PC-9 (cell line): ENCODE data around the gene PXDN. TPM values are rescaled to one million over a fixed set of nuclear protein-coding genes. Genes with fewer than 3 reads are reported as not detected.
"Not testable (repeated sequence)": the region's sequence is repeated elsewhere in the genome, so short reads cannot be mapped to it uniquely, and the experiment has no call there.

Experiments used
- BruUV-seq: library from RNA; stranded (reverse); fragments of 400-500 nt; replicated peaks from 2 replicates; lab custom pipeline; 2021; lab: Mats Ljungman, UMichigan
- CTCF ChIA-PET: fragments of 300-600 bp; sonication (Branson Sonifier 250); formaldehyde crosslinking; loops from one replicate; lab custom pipeline; 2022; ENCODE audit warnings: antibody characterized with exemption; lab: Charles Lee
- POLR2A ChIA-PET: fragments of 300-600 bp; sonication (Branson Sonifier 250); formaldehyde crosslinking; loops from one replicate; lab custom pipeline; 2022; ENCODE audit warnings: antibody characterized with exemption; ENCODE audit not compliant: unreplicated experiment; lab: Charles Lee
- DNase-seq, 2 experiments: peaks; one replicate each; pipeline versions ENCODE4 v3.0.0 to v3.0.0-alpha.2; 2015 to 2022; ENCODE audit warnings: mixed read lengths in 1 of 2
- H2AFZ ChIP-seq: fragments of 200-600 bp; sonication (generic); 2 replicates; pipeline ENCODE4 v1.8.1; 2017; ENCODE audit warnings: antibody characterized with exemption
- H3F3A ChIP-seq: fragments of 200-600 bp; sonication (generic); 2 replicates; pipeline ENCODE4 v1.8.1; 2017; ENCODE audit warnings: antibody characterized with exemption, mild to moderate bottlenecking, low read depth; ENCODE audit not compliant: insufficient read depth
- H3K27ac ChIP-seq: fragments of 200-600 bp; sonication (generic); 2 replicates; pipeline ENCODE4 v1.6.1; 2016; ENCODE audit warnings: mixed run types
- H3K27me3 ChIP-seq: fragments of 200-600 bp; sonication (generic); 2 replicates; pipeline ENCODE4 v1.6.1; 2016; ENCODE audit warnings: low read depth, mixed run types; ENCODE audit not compliant: insufficient read depth
- H3K36me3 ChIP-seq: fragments of 200-600 bp; sonication (generic); 2 replicates; pipeline ENCODE4 v1.6.1; 2016; ENCODE audit warnings: low read depth, mixed run types
- H3K4me1 ChIP-seq: fragments of 200-600 bp; sonication (generic); replicated peaks from 2 replicates; pipeline ENCODE4 v1.6.1; 2016; ENCODE audit warnings: mixed run types; ENCODE audit not compliant: insufficient read depth
- H3K4me2 ChIP-seq: fragments of 200-600 bp; sonication (generic); 2 replicates; pipeline ENCODE4 v1.6.1; 2017; ENCODE audit warnings: mixed run types
- H3K4me3 ChIP-seq: fragments of 200-600 bp; sonication (generic); 2 replicates; pipeline ENCODE4 v1.6.1; 2016; ENCODE audit warnings: mixed run types
- H3K79me2 ChIP-seq: fragments of 200-600 bp; sonication (generic); 2 replicates; pipeline ENCODE4 v1.6.1; 2017; ENCODE audit warnings: low read depth, mixed run types
- H3K9me2 ChIP-seq: fragments of 200-600 bp; sonication (generic); 2 replicates; pipeline ENCODE4 v1.8.1; 2017; ENCODE audit warnings: mild to moderate bottlenecking; ENCODE audit not compliant: insufficient read depth
- H3K9me3 ChIP-seq: fragments of 200-600 bp; sonication (generic); 2 replicates; pipeline ENCODE4 v1.8.1; 2016; ENCODE audit warnings: low read depth; ENCODE audit not compliant: insufficient read depth
- H4K20me1 ChIP-seq: fragments of 200-600 bp; sonication (generic); 2 replicates; pipeline ENCODE4 v1.8.1; 2017; ENCODE audit not compliant: insufficient read depth
- EZH2 ChIP-seq: fragments of 200-600 bp; sonication (generic); IDR thresholded peaks from 2 replicates; pipeline ENCODE4 v1.8.0; 2017; ENCODE audit warnings: antibody characterized with exemption, low read depth
- intact Hi-C: fragments of 100-400 bp; cut with micrococcal nuclease; formaldehyde crosslinking; loops from one replicate; pipeline ENCODE4 v1.10.0; 2022; ENCODE audit not compliant: unreplicated experiment
- total RNA-seq: library from RNA; stranded (reverse); gene quantifications from 2 replicates; pipeline ENCODE4 v1.2.3, GENCODE V29; 2021
- TF ChIP-seq, protein P1 (sequence below): fragments of 200-600 bp; sonication (generic); conservative IDR thresholded peaks from 2 replicates; pipeline ENCODE4 v1.6.1; 2017; ENCODE audit warnings: mixed run types, antibody characterized with exemption, mild to moderate bottlenecking, moderate library complexity

Gene PXDN
- total RNA-seq, 1 experiment from 2014 or later = 91.1 TPM

DNA sequence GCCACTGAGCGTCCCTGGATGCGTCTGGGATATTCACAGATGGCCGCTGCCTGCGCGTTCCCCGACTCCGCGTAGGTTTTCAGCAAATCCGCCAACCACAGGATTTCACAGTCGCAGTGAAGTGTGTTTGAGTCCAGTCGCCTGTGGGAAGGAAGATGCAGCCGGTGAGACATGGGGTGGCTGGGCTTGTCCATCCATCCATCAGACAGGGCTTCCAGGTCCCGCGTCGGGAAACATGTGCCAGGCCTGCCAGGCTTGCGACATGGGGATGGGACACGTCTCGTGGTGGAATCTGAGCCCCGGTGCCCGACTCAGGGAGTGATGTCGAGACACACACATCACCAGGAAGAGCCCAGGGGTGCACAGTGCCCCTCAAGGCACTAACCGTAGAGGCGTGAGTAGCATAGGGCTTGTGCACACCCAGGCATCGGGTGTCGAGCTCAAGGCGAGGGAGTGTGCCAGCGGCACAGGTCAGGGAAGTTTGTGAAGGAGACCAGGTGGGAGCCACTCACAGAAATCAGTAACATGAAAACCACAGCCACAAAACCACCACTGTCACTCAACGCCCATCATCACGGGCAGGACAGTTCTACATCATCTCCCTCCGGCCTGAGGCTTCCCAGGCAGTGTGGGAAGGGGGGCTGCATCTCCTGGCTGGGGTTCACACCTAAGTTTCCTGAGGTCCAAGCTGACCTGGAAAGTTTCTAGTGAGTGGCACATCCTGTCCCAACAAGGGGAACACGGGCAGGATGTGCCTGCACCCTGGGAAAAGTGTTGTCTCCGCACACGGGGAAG is 63.9 kb downstream of the PXDN start:
- Histone ChIP-seq H3F3A (peaks cover 1% of the 10 kb centered on the region; the same call in 1 of the 2 replicates), H2AFZ (no peak overlapping the region), H3K36me3 (peaks cover 5% of the 10 kb centered on the region; the same call in 1 of the 2 replicates), H3K4me1 (peaks cover 14% of the 10 kb centered on the region), H3K9me3 (no peaks in the 10 kb centered on the region), H4K20me1 (no peaks in the 10 kb centered on the region), H3K27me3 (peaks cover 26% of the 10 kb centered on the region), H3K4me3 (no peak overlapping the region), H3K9me2 (no peaks in the 10 kb centered on the region), H3K79me2 (peaks cover 5% of the 10 kb centered on the region; the same call in 1 of the 2 replicates), H3K4me2 (no peak overlapping the region), H3K27ac (no peak overlapping the region)
- ChIA-PET POLR2A (no interaction called here), CTCF (no interaction called here)
- intact Hi-C loops = no loop called here
- no peak for DNase-seq
- TF ChIP-seq, protein P1, sequence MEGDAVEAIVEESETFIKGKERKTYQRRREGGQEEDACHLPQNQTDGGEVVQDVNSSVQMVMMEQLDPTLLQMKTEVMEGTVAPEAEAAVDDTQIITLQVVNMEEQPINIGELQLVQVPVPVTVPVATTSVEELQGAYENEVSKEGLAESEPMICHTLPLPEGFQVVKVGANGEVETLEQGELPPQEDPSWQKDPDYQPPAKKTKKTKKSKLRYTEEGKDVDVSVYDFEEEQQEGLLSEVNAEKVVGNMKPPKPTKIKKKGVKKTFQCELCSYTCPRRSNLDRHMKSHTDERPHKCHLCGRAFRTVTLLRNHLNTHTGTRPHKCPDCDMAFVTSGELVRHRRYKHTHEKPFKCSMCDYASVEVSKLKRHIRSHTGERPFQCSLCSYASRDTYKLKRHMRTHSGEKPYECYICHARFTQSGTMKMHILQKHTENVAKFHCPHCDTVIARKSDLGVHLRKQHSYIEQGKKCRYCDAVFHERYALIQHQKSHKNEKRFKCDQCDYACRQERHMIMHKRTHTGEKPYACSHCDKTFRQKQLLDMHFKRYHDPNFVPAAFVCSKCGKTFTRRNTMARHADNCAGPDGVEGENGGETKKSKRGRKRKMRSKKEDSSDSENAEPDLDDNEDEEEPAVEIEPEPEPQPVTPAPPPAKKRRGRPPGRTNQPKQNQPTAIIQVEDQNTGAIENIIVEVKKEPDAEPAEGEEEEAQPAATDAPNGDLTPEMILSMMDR = no peak
- no peak for TF ChIP-seq EZH2
- BruUV-seq = no TSS peak

GRCh38 chr2:1679488-1680039 is 64.8 kb downstream of the PXDN start:
- H3K9me3 ChIP-seq, H3K79me2 ChIP-seq, H3K27ac ChIP-seq, BruUV-seq, H3F3A ChIP-seq, DNase-seq, POLR2A ChIA-PET, H3K36me3 ChIP-seq, CTCF ChIA-PET, H3K9me2 ChIP-seq, H3K4me3 ChIP-seq, H4K20me1 ChIP-seq, H2AFZ ChIP-seq, H3K4me2 ChIP-seq, H3K4me1 ChIP-seq: not testable (repeated sequence)
- intact Hi-C loops = loop anchor here (5.0 kb wide), 2 partner anchors 127 to 138 kb away; no protein-coding TSS in a partner anchor
- H3K27me3 ChIP-seq = peaks cover 26% of the 10 kb centered on the region

GRCh38 chr2:1679065-1679464 is 65.2 kb downstream of the PXDN start:
- intact Hi-C loops = loop anchor here (5.0 kb wide), 2 partner anchors 127 to 138 kb away; no protein-coding TSS in a partner anchor
- H3K4me1 ChIP-seq, H3K9me2 ChIP-seq, H4K20me1 ChIP-seq, H3K36me3 ChIP-seq, H3F3A ChIP-seq, DNase-seq, H3K79me2 ChIP-seq, H3K27ac ChIP-seq, POLR2A ChIA-PET, H3K4me2 ChIP-seq, CTCF ChIA-PET, H3K4me3 ChIP-seq, BruUV-seq, H2AFZ ChIP-seq, H3K9me3 ChIP-seq: not testable (repeated sequence)
- peaks cover 26% of the 10 kb centered on the region for H3K27me3 ChIP-seq

DNA sequence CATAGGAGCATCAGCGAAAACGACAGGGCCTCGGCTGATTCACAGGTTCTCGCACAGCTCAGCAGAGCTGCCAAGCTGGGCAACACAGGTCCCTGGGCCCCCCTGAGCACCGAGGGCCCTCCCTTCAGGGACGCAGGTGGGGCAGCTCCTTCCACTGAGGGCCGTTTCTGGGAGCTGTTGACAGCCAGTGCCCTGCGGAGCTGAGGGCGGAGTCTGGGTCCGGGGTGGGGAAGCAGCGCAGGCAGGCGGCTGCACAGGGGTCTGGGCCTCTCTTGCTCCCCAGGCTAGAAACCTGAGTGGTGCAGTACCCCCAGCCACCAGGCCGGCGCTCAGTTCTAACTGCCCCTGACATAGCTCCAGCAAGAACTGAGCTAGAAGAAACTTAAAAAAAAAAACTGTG is 65.7 kb downstream of the PXDN start:
- peaks cover 9% of the 10 kb centered on the region; the same call in 1 of the 2 replicates for H3K36me3 ChIP-seq
- H3K27me3 ChIP-seq = peaks cover 26% of the 10 kb centered on the region; the same call in 1 of the 2 replicates
- H3K4me1 ChIP-seq = peaks cover 5% of the 10 kb centered on the region
- H3K27ac ChIP-seq = no peak overlapping the region
- no peak overlapping the region for H3K4me2 ChIP-seq
- intact Hi-C loops = loop anchor here (5.0 kb wide), 2 partner anchors 126 to 139 kb away; no protein-coding TSS in a partner anchor
- no peaks in the 10 kb centered on the region for H3K9me3 ChIP-seq
- BruUV-seq = no TSS peak
- no peak overlapping the region for H2AFZ ChIP-seq
- H4K20me1 ChIP-seq = no peaks in the 10 kb centered on the region; the same call in 1 of the 2 replicates
- peaks cover 8% of the 10 kb centered on the region; the same call in 1 of the 2 replicates for H3F3A ChIP-seq
- TF ChIP-seq, protein P1 = no peak
- no peak for TF ChIP-seq EZH2
- H3K4me3 ChIP-seq = no peak overlapping the region
- no peak for DNase-seq
- ChIA-PET CTCF (no interaction called here), POLR2A (no interaction called here)
- peaks cover 5% of the 10 kb centered on the region; the same call in 1 of the 2 replicates for H3K79me2 ChIP-seq
- no peaks in the 10 kb centered on the region for H3K9me2 ChIP-seq
